Uterus (tissue), 2 donors: Measurements from ENCODE around the gene FABP2.

Experiments
- POLR2A ChIP-seq, 2 donors: fragments of 450-650 bp; IDR thresholded peaks; one replicate each; pipeline ENCODE4 v1.6.1; 2016; ENCODE audit warnings: antibody characterized with exemption in 2 of 2, mild to moderate bottlenecking in 1 of 2, moderate library complexity in 1 of 2
- TF ChIP-seq, protein P1 (sequence below), 4 experiments: fragments of 200-600 bp in 2 of 4; fragments of 450-650 bp in 2 of 4; sonication (generic) in 2 of 4; IDR thresholded peaks; one replicate each; pipeline ENCODE4 v1.5.1; 2016 to 2019; ENCODE audit warnings: antibody characterized with exemption in 4 of 4, mild to moderate bottlenecking in 2 of 4, moderate library complexity in 1 of 4

GRCh38 chr4:119268466-119268865 lies 53.5 kb downstream of the FABP2 start:
- TF ChIP-seq, protein P1, sequence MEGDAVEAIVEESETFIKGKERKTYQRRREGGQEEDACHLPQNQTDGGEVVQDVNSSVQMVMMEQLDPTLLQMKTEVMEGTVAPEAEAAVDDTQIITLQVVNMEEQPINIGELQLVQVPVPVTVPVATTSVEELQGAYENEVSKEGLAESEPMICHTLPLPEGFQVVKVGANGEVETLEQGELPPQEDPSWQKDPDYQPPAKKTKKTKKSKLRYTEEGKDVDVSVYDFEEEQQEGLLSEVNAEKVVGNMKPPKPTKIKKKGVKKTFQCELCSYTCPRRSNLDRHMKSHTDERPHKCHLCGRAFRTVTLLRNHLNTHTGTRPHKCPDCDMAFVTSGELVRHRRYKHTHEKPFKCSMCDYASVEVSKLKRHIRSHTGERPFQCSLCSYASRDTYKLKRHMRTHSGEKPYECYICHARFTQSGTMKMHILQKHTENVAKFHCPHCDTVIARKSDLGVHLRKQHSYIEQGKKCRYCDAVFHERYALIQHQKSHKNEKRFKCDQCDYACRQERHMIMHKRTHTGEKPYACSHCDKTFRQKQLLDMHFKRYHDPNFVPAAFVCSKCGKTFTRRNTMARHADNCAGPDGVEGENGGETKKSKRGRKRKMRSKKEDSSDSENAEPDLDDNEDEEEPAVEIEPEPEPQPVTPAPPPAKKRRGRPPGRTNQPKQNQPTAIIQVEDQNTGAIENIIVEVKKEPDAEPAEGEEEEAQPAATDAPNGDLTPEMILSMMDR (IDR thresholded peaks at IDR 0.05) = no peak
- TF ChIP-seq POLR2A (IDR thresholded peaks at IDR 0.05) = no peak
